Nephron (organoid): ENCODE results near the gene FMO1.

Source experiments
- H3K27ac Mint-ChIP-seq, 3 experiments: 2 replicates each; pipeline ENCODE4 v1.8.0; 2020; ENCODE audit warnings: mixed read lengths in 3 of 3, mild to moderate bottlenecking in 2 of 3, moderate library complexity in 1 of 3
- H3K27me3 Mint-ChIP-seq: 2 replicates; pipeline ENCODE4 v1.8.0; 2021; ENCODE audit warnings: low read depth, mild to moderate bottlenecking, moderate library complexity, mixed read lengths
- H3K36me3 Mint-ChIP-seq: 2 replicates; pipeline ENCODE4 v1.8.0; 2020; ENCODE audit warnings: low read depth, mixed read lengths
- H3K4me1 Mint-ChIP-seq: 2 replicates; pipeline ENCODE4 v1.8.0; 2020; ENCODE audit warnings: mixed read lengths
- H3K4me3 Mint-ChIP-seq, 3 experiments: 2 replicates each; pipeline ENCODE4 v1.8.0; 2020; ENCODE audit warnings: mild to moderate bottlenecking in 3 of 3, mixed read lengths in 3 of 3, moderate library complexity in 2 of 3
- H3K9me3 Mint-ChIP-seq: 2 replicates; pipeline ENCODE4 v1.8.0; 2020; ENCODE audit warnings: mixed read lengths
- CTCF ChIP-seq, 3 experiments: fragments of 200-600 bp; sonication (generic); IDR thresholded peaks; one replicate each; pipeline ENCODE4 v1.5.0; 2021; ENCODE audit warnings: antibody characterized with exemption in 3 of 3; ENCODE audit not compliant: unreplicated experiment in 3 of 3

Gene FMO1

GRCh38 chr1:171248841-171249240 lies 547 bp downstream of the FMO1 start:
- H3K27me3 Mint-ChIP-seq: peaks cover 21% of the 10 kb centered on the region
- no peak for TF ChIP-seq CTCF (IDR thresholded peaks at IDR 0.05; ENCODE audit: unreplicated experiment in 3 of 3)
- peaks cover 11% of the 10 kb centered on the region for H3K4me1 Mint-ChIP-seq
- no peak overlapping the region for H3K27ac Mint-ChIP-seq
- no peaks in the 10 kb centered on the region for H3K9me3 Mint-ChIP-seq
- H3K36me3 Mint-ChIP-seq: no peaks in the 10 kb centered on the region
- H3K4me3 Mint-ChIP-seq: peak overlapping the region in 2 of 3 experiments; percentile 65 to 73

GRCh38 chr1:171250263-171250662 lies 2.0 kb downstream of the FMO1 start:
- TF ChIP-seq CTCF (IDR thresholded peaks at IDR 0.05; ENCODE audit: unreplicated experiment in 3 of 3): no peak
- Mint-ChIP-seq H3K27me3 (peaks cover 18% of the 10 kb centered on the region), H3K4me3 (peak overlapping the region; percentile 59 to 73 (median 72)), H3K4me1 (peaks cover 14% of the 10 kb centered on the region), H3K9me3 (no peaks in the 10 kb centered on the region), H3K36me3 (no peaks in the 10 kb centered on the region), H3K27ac (no peak overlapping the region)

- TF ChIP-seq CTCF (IDR thresholded peaks at IDR 0.05; ENCODE audit: unreplicated experiment in 3 of 3): peak; percentile 65 to 69 (median 66)
- Mint-ChIP-seq H3K9me3 (no peaks in the 10 kb centered on the region), H3K27me3 (peaks cover 22% of the 10 kb centered on the region), H3K27ac (peak overlapping the region; percentile 22 to 66 (median 55)), H3K36me3 (no peaks in the 10 kb centered on the region), H3K4me1 (peaks cover 20% of the 10 kb centered on the region), H3K4me3 (peak overlapping the region; percentile 84 to 91 (median 89))
These were observed 3.0 kb downstream of the FMO1 start for GRCh38 chr1:171251042-171251951.

- Mint-ChIP-seq H3K9me3 (no peaks in the 10 kb centered on the region), H3K27ac (peak overlapping the region in 2 of 3 experiments; percentile 55 to 66), H3K4me1 (peaks cover 20% of the 10 kb centered on the region), H3K27me3 (peaks cover 22% of the 10 kb centered on the region), H3K4me3 (peak overlapping the region; percentile 84 to 91 (median 89)), H3K36me3 (no peaks in the 10 kb centered on the region)
- no peak for TF ChIP-seq CTCF (IDR thresholded peaks at IDR 0.05; ENCODE audit: unreplicated experiment in 3 of 3)
These were observed 3.6 kb downstream of the FMO1 start for GRCh38 chr1:171251952-171252300.

GRCh38 chr1:171252482-171252881 lies 4.2 kb downstream of the FMO1 start:
- H3K4me1 Mint-ChIP-seq: peaks cover 20% of the 10 kb centered on the region
- H3K4me3 Mint-ChIP-seq: peak overlapping the region; percentile 62 to 73 (median 67)
- no peaks in the 10 kb centered on the region for H3K36me3 Mint-ChIP-seq
- H3K27me3 Mint-ChIP-seq: peaks cover 22% of the 10 kb centered on the region
- H3K27ac Mint-ChIP-seq: peak overlapping the region in 1 of 3 experiments; percentile 28
- TF ChIP-seq CTCF (IDR thresholded peaks at IDR 0.05; ENCODE audit: unreplicated experiment in 3 of 3): no peak
- H3K9me3 Mint-ChIP-seq: no peaks in the 10 kb centered on the region
